ENCODE measurements around the gene PPP1R27.

DNA sequence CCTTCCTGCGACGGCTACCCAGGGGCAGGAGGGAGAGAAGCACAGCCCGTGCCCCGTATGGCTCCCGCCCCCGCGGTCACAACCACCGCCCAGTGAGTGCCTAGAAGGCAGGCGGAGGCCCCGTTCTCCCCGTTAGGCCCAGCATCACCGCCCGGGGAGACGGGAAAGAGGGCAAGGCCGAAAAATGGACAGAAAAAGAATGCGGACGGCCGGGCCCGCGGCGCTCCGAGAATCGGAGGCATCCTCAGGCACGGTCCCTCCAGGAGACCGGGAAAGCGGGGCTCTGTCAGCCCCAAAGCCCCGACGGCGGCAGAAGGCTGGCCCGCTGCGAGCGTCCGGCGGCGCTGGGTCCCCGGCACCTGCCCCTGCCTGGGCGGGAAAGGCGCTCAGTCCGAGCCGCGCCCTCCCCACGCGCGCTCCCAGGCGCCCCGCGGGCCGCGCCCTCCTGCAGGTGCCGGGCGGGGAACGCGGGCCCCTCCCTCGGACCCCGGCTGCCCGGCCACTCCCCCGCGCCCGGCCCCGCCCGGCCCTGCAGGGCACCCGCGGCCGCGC, 2.2 kb downstream of the PPP1R27 start:
- TF ChIP-seq, protein P1, sequence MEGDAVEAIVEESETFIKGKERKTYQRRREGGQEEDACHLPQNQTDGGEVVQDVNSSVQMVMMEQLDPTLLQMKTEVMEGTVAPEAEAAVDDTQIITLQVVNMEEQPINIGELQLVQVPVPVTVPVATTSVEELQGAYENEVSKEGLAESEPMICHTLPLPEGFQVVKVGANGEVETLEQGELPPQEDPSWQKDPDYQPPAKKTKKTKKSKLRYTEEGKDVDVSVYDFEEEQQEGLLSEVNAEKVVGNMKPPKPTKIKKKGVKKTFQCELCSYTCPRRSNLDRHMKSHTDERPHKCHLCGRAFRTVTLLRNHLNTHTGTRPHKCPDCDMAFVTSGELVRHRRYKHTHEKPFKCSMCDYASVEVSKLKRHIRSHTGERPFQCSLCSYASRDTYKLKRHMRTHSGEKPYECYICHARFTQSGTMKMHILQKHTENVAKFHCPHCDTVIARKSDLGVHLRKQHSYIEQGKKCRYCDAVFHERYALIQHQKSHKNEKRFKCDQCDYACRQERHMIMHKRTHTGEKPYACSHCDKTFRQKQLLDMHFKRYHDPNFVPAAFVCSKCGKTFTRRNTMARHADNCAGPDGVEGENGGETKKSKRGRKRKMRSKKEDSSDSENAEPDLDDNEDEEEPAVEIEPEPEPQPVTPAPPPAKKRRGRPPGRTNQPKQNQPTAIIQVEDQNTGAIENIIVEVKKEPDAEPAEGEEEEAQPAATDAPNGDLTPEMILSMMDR (IDR thresholded peaks at IDR 0.05), result no peak
- no peak for TF ChIP-seq POLR2A (IDR thresholded peaks at IDR 0.05)

Measured in ovary (tissue), 3 donors.